ENCODE results near the gene FGF3. TPM values are rescaled to one million over a fixed set of nuclear protein-coding genes. Genes with fewer than 3 reads are reported as not detected.

Gene FGF3
- polyA plus RNA-seq, 3 donors from 2014 or later = not detected

DNA sequence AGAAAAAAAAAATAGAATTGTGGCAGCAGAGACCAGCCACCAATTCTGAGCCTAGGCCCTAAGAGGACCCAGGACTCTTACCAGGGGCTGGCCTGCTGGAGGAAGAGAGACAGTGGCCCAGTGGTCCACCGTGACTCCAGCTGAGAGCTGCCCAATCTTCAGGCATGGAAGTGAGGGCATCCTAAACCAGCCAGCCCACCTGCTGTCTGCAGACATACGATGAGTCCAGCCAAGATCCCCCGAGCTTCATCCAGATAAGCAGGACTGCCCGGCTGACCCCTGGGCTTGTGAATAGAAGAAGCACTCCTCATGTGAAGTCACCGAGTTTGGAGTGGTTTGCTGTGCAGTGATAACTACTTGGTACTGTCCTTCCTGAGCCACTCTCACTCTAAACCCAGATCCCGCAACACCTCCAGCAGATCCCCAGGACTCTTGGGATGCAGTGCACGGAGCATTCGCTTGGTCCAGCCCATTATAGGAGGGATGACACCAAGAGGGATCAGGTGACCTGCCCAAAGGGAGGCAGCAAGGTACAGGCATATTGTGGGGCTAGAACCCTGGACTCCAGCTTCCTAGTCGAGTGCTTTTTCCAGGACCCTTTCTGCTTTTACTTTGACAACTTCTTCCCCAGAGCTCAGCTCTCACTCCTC, 41.7 kb upstream of the FGF3 start:
- Mint-ChIP-seq H3K4me1 (no peaks in the 10 kb centered on the region), H3K27ac (no peak overlapping the region), H3K4me3 (no peak overlapping the region), H3K9me3 (no peaks in the 10 kb centered on the region), H3K27me3 (ENCODE audit: low read depth in 3 of 3) (peaks cover 3 to 24% (median 4%) of the 10 kb centered on the region in 3 donors), H3K36me3 (no peaks in the 10 kb centered on the region)
- DNase-seq = no peak

DNA sequence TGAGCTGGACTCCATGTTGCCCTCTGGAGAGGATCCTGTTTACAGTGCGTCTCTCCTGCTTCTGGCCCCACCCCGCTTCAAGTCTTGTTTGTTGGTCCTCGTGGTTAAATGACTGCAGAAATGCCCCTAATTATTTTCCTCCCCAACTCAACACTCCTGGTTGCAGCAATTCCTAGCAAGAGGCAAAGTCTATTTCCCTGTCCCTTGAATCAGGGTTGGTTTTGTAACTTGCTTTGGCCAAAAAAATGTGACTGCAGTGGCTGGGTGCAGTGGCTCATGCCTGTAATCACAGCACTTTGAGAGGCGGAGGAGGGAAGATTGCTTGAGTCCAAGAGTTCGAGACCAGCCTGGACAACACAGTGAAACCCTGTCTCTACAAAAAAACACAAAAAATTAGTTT, 41.0 kb upstream of the FGF3 start:
- Mint-ChIP-seq H3K9me3 (no peaks in the 10 kb centered on the region), H3K27me3 (ENCODE audit: low read depth in 3 of 3) (peaks cover 3 to 26% (median 4%) of the 10 kb centered on the region in 3 donors), H3K4me3 (no peak overlapping the region), H3K36me3 (no peaks in the 10 kb centered on the region), H3K4me1 (no peaks in the 10 kb centered on the region), H3K27ac (no peak overlapping the region)
- no peak for DNase-seq

DNA sequence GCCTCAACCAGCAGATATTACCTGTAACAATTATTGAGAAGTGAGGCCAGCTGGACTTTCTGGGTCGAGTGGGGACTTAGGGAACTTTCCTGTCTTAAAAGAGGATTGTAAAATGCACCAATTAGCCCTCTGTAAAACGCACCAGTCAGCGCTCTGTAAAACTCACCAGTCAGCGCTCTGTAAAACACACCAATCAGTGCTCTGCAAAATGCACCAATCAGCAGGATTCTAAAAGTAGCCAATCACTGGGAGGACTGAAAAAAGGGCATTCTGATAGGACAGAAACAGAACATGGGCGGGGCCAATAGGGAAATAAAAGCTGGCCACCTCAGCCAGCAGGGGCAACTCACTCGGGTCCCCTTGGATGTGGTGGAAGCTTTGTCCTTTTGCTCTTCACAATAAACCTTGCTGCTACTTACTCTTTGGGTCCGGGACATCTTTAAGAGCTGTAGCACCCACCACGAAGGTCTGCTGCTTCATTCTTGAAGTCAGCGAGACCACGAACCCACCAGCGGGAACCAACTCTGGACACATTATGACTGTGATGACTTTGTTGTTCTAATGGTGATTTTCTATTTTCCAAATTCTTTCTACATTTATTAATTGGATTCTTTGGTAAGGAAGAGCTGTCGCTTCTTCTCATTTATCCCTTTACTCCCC, 40.2 kb upstream of the FGF3 start:
- Mint-ChIP-seq H3K27me3 (ENCODE audit: low read depth in 3 of 3) (peaks cover 3 to 29% (median 4%) of the 10 kb centered on the region in 3 donors), H3K4me3 (no peak overlapping the region), H3K27ac (no peak overlapping the region), H3K4me1 (no peaks in the 10 kb centered on the region), H3K36me3 (no peaks in the 10 kb centered on the region), H3K9me3 (peaks cover 0 to 4% (median under 1%) of the 10 kb centered on the region in 6 donors)
- DNase-seq = no peak

DNA sequence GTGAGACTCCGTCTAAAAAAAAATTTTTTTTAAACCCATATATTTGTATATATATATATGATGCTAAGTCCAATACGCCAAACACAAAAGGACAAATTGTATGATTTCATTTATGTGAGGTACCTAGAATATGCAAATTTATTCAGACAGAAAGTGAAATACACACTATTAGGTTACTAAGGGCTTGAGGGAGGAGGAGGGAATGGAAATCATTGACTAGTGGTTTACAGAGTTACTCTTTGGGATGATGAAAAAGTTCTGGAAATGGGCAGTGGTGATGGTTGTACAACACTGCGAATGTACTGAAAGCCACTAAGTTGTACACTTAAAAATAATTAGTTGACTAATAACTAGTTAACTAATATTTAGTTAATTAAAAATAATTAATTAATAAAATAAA, 36.2 kb upstream of the FGF3 start:
- Mint-ChIP-seq H3K27me3 (ENCODE audit: low read depth in 3 of 3) (peaks cover 2 to 28% (median 3%) of the 10 kb centered on the region in 3 donors), H3K4me3 (no peak overlapping the region), H3K9me3 (peaks cover 0 to 9% (median 2%) of the 10 kb centered on the region in 6 donors), H3K27ac (no peak overlapping the region), H3K4me1 (no peaks in the 10 kb centered on the region), H3K36me3 (no peaks in the 10 kb centered on the region)
- no peak for DNase-seq

DNA sequence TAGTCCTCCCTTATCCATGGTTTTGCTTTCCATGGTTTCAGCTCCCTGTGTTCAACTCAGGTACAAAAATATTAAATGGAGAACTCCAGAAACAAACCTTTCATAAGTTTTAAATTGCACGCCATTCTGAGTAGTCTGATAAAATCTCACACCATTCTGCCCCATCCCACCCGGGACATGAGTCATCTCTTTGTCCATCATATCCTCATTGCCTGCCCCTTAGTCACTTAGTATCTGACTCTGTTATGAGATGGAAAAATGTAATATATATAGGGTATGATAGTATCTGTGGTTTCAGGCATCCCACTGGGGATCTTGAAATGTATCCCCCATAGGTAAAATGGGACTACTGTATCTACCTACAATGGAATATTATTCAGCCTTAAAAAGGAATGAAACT, 35.5 kb upstream of the FGF3 start:
- no peaks in the 10 kb centered on the region for H3K4me1 Mint-ChIP-seq
- no peak for DNase-seq
- peaks cover 0 to 9% (median 2%) of the 10 kb centered on the region in 6 donors for H3K9me3 Mint-ChIP-seq
- no peaks in the 10 kb centered on the region for H3K36me3 Mint-ChIP-seq
- H3K27ac Mint-ChIP-seq = no peak overlapping the region
- H3K27me3 Mint-ChIP-seq (ENCODE audit: low read depth in 3 of 3) = peaks cover 3 to 28% (median 4%) of the 10 kb centered on the region in 3 donors
- no peak overlapping the region for H3K4me3 Mint-ChIP-seq

DNA sequence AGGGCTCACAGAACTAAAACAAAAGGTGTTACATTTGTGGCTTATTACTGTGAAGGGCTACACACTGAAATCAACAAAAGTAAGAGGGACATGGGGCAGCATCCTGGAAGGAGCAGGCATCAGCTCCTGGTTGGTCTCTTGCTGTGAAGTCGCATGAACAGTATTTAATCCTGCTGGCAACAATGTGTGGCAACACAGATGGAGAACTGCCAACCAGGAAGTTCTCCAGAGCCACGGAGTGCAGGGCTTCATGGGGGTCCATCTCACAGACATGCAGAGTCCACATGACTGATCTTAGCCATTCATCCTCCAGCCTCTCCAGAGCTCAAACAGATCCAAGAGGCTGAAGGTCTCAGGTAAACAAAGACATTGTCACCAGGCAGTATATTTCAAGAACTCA, 32.8 kb upstream of the FGF3 start:
- H3K9me3 Mint-ChIP-seq = peaks cover 0 to 9% (median 2%) of the 10 kb centered on the region in 6 donors
- no peak overlapping the region for H3K27ac Mint-ChIP-seq
- no peak for DNase-seq
- H3K4me3 Mint-ChIP-seq = no peak overlapping the region
- no peaks in the 10 kb centered on the region for H3K4me1 Mint-ChIP-seq
- H3K36me3 Mint-ChIP-seq = no peaks in the 10 kb centered on the region
- peaks cover 4 to 13% (median 4%) of the 10 kb centered on the region in 3 donors for H3K27me3 Mint-ChIP-seq (ENCODE audit: low read depth in 3 of 3)

DNA sequence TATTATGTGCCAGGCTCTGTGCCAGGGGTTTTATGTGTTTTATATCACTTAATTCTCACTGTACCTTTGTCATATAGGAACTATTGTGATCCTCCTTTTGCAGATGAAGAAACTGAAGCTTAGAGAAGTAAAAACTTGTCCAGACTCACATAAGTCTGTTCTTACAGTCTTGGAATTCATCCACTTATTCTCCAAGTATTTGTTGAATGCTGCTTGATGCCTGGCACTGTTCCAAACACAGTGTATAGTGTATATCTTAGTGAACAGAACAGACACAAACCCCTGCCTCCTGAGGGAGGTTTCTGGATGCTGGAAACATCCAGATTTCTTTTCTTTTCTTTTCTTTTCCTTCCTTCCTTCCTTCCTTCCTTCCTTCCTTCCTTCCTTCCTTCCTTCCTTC, 29.0 kb upstream of the FGF3 start:
- Mint-ChIP-seq H3K27ac (no peak overlapping the region), H3K9me3 (peaks cover 0 to 5% (median 0%) of the 10 kb centered on the region in 6 donors), H3K27me3 (ENCODE audit: low read depth in 3 of 3) (peaks cover 2 to 6% (median 4%) of the 10 kb centered on the region in 3 donors), H3K4me1 (no peaks in the 10 kb centered on the region), H3K4me3 (no peak overlapping the region), H3K36me3 (no peaks in the 10 kb centered on the region)
- DNase-seq = no peak

DNA sequence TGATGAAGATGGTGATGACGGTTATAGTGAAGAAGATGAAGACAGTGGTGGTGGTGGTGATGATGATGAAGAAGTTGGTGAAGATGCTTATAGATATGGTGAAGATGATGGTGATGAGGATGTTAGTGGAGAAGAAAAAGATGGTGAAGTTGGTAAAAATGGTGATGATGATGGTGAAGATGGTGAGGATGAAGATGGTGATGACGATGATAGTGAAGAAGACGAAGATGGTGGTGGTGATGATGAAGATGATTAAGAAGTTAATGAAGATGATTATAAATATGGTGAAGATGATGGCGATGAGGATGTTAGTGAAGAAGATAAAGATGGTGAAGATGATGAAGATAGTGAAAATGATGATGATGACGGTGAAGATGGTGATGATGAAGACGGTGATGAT, 25.2 kb upstream of the FGF3 start:
- Mint-ChIP-seq H3K36me3 (no peaks in the 10 kb centered on the region), H3K4me3 (no peak overlapping the region)

DNA sequence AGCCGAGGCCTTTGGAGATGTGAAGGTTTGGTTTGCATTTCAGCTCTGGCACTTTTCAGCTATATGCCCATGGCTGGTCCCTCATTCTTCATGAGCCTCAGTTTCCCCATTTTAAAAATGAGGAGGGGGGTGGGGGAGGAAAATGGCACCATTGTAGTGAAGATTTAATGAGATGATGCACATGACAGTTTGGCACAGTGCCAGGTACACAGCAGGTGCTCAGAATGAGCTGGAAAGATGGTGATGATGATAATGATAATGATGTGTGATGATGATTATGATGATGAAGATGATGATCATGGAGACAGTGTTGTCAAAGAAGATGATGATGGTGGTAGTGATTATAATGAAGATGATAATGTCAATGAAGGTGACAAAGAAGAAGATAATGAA, 24.3 kb upstream of the FGF3 start:
- no peak overlapping the region for H3K4me3 Mint-ChIP-seq
- H3K4me1 Mint-ChIP-seq = peaks cover 7 to 10% of the 10 kb centered on the region in 2 donors
- peaks cover 0 to 4% (median 0%) of the 10 kb centered on the region in 6 donors for H3K9me3 Mint-ChIP-seq
- H3K36me3 Mint-ChIP-seq = no peaks in the 10 kb centered on the region
- DNase-seq = no peak
- peaks cover 0 to 10% (median 9%) of the 10 kb centered on the region in 3 donors for H3K27me3 Mint-ChIP-seq (ENCODE audit: low read depth in 3 of 3)
- no peak overlapping the region for H3K27ac Mint-ChIP-seq

More for the DNA sequence above, 25.2 kb upstream of the FGF3 start:
- peaks cover 4 to 9% (median 8%) of the 10 kb centered on the region in 3 donors for H3K27me3 Mint-ChIP-seq (ENCODE audit: low read depth in 3 of 3)
- no peak for DNase-seq
- peaks cover 0 to 4% (median 0%) of the 10 kb centered on the region in 6 donors for H3K9me3 Mint-ChIP-seq
- no peak overlapping the region for H3K27ac Mint-ChIP-seq
- H3K4me1 Mint-ChIP-seq = peaks cover 7 to 10% of the 10 kb centered on the region in 2 donors

DNA sequence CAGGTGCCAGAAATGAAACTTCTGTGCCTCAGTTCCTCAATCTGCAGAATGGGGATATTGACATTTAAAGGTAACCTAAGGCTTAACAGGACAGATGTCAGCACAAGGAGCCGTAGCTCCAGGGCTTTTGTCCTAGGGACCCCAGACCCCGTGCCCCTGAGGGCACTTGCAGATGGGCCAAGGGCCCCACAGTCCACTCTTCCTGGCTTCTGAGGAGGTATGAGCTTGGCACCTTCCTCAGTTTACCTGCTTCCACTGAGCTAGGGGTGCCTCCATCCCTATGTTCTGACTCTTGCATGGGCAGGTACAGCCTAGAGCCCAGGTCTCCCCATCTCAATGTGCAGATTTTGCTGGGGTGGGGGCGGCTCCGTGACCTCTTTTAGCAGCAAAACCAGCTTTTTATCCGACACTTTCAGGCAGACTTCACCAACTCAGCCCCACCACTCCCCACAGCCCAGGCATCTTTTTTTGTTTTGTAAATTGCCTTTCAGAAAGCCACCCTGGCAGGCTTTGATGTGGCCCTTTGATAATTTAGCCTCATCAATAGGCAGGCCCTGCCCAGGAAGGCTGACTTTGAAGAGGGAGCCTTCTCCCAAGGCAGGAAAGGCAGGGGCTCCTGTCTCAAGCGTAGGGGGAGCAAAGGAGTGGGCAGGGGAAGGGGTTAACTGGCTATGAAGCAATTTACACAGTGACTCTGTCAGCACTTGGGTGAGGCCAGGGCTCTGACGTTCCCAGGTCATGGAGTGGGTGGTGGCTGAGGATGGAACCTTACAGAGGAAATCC, 23.7 kb upstream of the FGF3 start:
- no peaks in the 10 kb centered on the region for H3K36me3 Mint-ChIP-seq
- DNase-seq = no peak

DNA sequence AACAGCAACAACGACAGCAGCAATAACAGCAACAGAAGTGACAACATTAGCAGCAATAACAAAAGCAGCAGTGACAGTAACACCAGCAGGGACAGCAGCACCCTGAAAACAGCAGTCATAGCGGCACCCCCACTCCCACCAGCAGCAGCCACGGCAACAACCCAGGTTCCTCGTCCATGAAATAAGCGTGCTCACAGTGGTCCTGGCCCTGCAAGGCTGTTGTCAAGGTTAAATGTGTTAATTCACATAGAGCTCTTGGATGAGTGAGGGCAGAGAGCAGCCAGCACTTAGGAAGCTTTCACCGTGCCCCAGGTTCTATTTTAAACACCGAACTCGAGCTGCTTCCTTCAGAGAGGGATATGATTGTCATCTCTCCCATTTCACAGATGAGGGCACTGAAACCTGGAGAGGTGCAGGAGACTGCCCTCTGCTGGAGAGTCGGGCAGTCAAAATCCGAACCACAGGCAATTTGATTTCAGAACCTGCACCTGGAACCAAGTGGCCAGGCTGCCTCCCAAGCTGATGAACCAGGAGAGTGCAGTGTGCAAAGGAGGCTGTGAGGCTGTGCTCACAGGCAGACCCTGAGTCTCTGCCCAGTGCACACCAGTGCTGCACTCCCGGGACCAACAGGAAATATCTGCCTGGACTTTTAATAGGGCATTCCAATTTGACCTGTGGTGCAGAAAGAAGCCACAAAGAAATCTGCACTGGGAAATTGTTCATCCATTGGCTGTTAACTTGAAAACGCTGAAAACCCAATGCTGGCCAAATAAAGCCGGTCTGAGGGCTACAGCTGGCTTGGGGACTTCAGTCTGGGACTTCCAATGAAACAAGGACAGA, 22.9 kb upstream of the FGF3 start:
- peaks cover 0 to 4% (median 0%) of the 10 kb centered on the region in 6 donors for H3K9me3 Mint-ChIP-seq
- peak in 1 of 3 donors; percentile 11 for DNase-seq
- peaks cover 7 to 10% of the 10 kb centered on the region in 2 donors for H3K4me1 Mint-ChIP-seq
- peaks cover 0 to 15% (median 9%) of the 10 kb centered on the region in 3 donors for H3K27me3 Mint-ChIP-seq (ENCODE audit: low read depth in 3 of 3)
- H3K27ac Mint-ChIP-seq = peak overlapping the region; percentile 29 to 95 (median 66)
- no peaks in the 10 kb centered on the region for H3K36me3 Mint-ChIP-seq
- peak overlapping the region in 1 of 5 donors; percentile 75 for H3K4me3 Mint-ChIP-seq

More for the DNA sequence above, 23.7 kb upstream of the FGF3 start:
- Mint-ChIP-seq H3K4me3 (no peak overlapping the region), H3K27ac (no peak overlapping the region), H3K9me3 (peaks cover 0 to 4% (median 0%) of the 10 kb centered on the region in 6 donors), H3K4me1 (peaks cover 7 to 10% of the 10 kb centered on the region in 2 donors), H3K27me3 (ENCODE audit: low read depth in 3 of 3) (peaks cover 0 to 12% (median 9%) of the 10 kb centered on the region in 3 donors)

DNA sequence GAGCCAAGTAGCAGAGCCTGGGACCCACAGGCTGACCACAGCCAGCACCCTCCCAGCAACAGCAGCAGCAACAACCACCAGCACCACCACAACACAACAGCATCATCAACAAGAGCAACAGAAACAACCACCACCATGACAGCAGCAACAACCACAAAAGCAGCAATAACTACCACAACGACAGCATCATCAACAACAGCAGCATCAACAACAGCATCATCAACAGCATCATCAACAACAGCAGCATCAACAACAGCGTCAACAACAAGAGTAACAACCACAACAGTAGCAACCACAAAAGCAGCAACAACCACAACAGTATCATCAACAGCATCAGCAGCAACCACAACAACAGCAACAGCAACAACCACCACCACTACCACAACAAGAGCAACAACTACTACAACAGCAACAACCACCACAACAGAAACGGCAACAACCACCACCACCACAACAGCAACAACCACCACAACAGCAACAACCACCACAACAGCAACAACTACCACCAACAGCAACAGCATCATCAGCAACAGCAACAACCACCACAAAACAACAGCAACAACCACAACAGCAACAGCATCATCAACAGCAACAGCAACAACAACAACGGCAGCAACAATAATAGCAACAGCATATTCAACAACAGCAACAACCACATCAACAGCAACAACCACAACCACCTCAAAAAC, 22.1 kb upstream of the FGF3 start:
- peak overlapping the region; percentile 29 to 95 (median 66) for H3K27ac Mint-ChIP-seq

More for the DNA sequence above, 22.1 kb upstream of the FGF3 start:
- Mint-ChIP-seq H3K9me3 (peaks cover 0 to 4% (median 0%) of the 10 kb centered on the region in 6 donors), H3K4me1 (peaks cover 7 to 10% of the 10 kb centered on the region in 2 donors), H3K36me3 (no peaks in the 10 kb centered on the region), H3K27me3 (ENCODE audit: low read depth in 3 of 3) (peaks cover 0 to 15% (median 9%) of the 10 kb centered on the region in 3 donors), H3K4me3 (peak overlapping the region in 3 of 5 donors; percentile 8 to 75 (median 42))
- peak; percentile 21 to 53 (median 43) for DNase-seq
